ENCODE results near the gene ATP2C1. TPM values are rescaled to one million over a fixed set of nuclear protein-coding genes. Genes with fewer than 3 reads are reported as not detected.

Gene ATP2C1
- total RNA-seq, 4 donors from 2014 or later, result 32.1 to 52.3 (median 35.0) TPM

- intact Hi-C loops (cut with DNase I), result no loop called here
Measured at GRCh38 chr3:131007256-131007655, 113.4 kb downstream of the ATP2C1 start.

GRCh38 chr3:131007782-131008181, 113.9 kb downstream of the ATP2C1 start:
- DNase-seq (ENCODE audit: extremely low spot score), result no peak
- Histone ChIP-seq H3K36me3 (peaks cover 12 to 72% (median 41%) of the 10 kb centered on the region in 4 donors), H3K4me1 (peaks cover 0 to 3% (median under 1%) of the 10 kb centered on the region in 4 donors), H3K27ac (replicated peaks in 1 of 4) (no peak overlapping the region), H3K4me3 (no peak overlapping the region), H3K27me3 (no peaks in the 10 kb centered on the region), H3K9me3 (no peaks in the 10 kb centered on the region)
- WGBS, result 99% methylated on average over 2 of the region's 2 CpGs
- TF ChIP-seq POLR2AphosphoS5 (IDR thresholded peaks at IDR 0.05) (no peak), CTCF (IDR thresholded peaks at IDR 0.05) (no peak), POLR2A (IDR thresholded peaks at IDR 0.05; ENCODE audit: low read depth) (no peak), EP300 (IDR thresholded peaks at IDR 0.05) (no peak)
- intact Hi-C loops (cut with DNase I), result no loop called here

More at GRCh38 chr3:131007256-131007655, 113.4 kb downstream of the ATP2C1 start:
- H3K4me1 ChIP-seq, result no peaks in the 10 kb centered on the region
- no peak overlapping the region for H3K27ac ChIP-seq (replicated peaks in 1 of 4)
- H3K36me3 ChIP-seq, result peaks cover 11 to 69% (median 41%) of the 10 kb centered on the region in 4 donors
- no peaks in the 10 kb centered on the region for H3K9me3 ChIP-seq
- H3K27me3 ChIP-seq, result no peaks in the 10 kb centered on the region
- H3K4me3 ChIP-seq, result no peak overlapping the region
- WGBS, result 97% methylated on average over 2 of the region's 2 CpGs
- DNase-seq (ENCODE audit: extremely low spot score), result no peak
- TF ChIP-seq POLR2AphosphoS5 (IDR thresholded peaks at IDR 0.05) (no peak), POLR2A (IDR thresholded peaks at IDR 0.05; ENCODE audit: low read depth) (no peak), EP300 (IDR thresholded peaks at IDR 0.05) (no peak), CTCF (IDR thresholded peaks at IDR 0.05) (no peak)

- Histone ChIP-seq H3K27me3 (no peaks in the 10 kb centered on the region), H3K27ac (replicated peaks in 1 of 4) (no peak overlapping the region), H3K4me1 (peaks cover 0 to 6% (median 4%) of the 10 kb centered on the region in 4 donors), H3K9me3 (no peaks in the 10 kb centered on the region), H3K36me3 (peaks cover 12 to 73% (median 43%) of the 10 kb centered on the region in 4 donors), H3K4me3 (no peak overlapping the region)
- intact Hi-C loops (cut with DNase I), result no loop called here
- TF ChIP-seq POLR2A (IDR thresholded peaks at IDR 0.05; ENCODE audit: low read depth) (no peak), CTCF (IDR thresholded peaks at IDR 0.05) (no peak), POLR2AphosphoS5 (IDR thresholded peaks at IDR 0.05) (no peak), EP300 (IDR thresholded peaks at IDR 0.05) (no peak)
- no peak for DNase-seq (ENCODE audit: extremely low spot score)
- WGBS, result 100% methylated on average over 1 of the region's 1 CpG
Measured at GRCh38 chr3:131008326-131008725, 114.4 kb downstream of the ATP2C1 start.

- H3K9me3 ChIP-seq, result no peaks in the 10 kb centered on the region
- peaks cover 0 to 6% (median 5%) of the 10 kb centered on the region in 4 donors for H3K4me1 ChIP-seq
- WGBS, result 100% methylated on average over 1 of the region's 1 CpG
- peaks cover 22 to 75% (median 49%) of the 10 kb centered on the region in 4 donors for H3K36me3 ChIP-seq
- H3K27me3 ChIP-seq, result no peaks in the 10 kb centered on the region
- no peak overlapping the region for H3K4me3 ChIP-seq
- TF ChIP-seq POLR2A (IDR thresholded peaks at IDR 0.05; ENCODE audit: low read depth) (no peak), EP300 (IDR thresholded peaks at IDR 0.05) (no peak), POLR2AphosphoS5 (IDR thresholded peaks at IDR 0.05) (no peak), CTCF (IDR thresholded peaks at IDR 0.05) (no peak)
- DNase-seq (ENCODE audit: extremely low spot score), result no peak
- intact Hi-C loops (cut with DNase I), result no loop called here
- no peak overlapping the region for H3K27ac ChIP-seq (replicated peaks in 1 of 4)
Measured at GRCh38 chr3:131009698-131010097, 115.8 kb downstream of the ATP2C1 start.

GRCh38 chr3:131018970-131019369, 125.1 kb downstream of the ATP2C1 start:
- WGBS, result 91% methylated on average over 3 of the region's 3 CpGs
- H3K27ac ChIP-seq (replicated peaks in 1 of 4), result no peak overlapping the region
- H3K9me3 ChIP-seq, result no peaks in the 10 kb centered on the region
- no peak overlapping the region for H3K4me3 ChIP-seq
- intact Hi-C loops (cut with DNase I), result no loop called here
- TF ChIP-seq POLR2AphosphoS5 (IDR thresholded peaks at IDR 0.05), result no peak
- no peak for TF ChIP-seq POLR2A (IDR thresholded peaks at IDR 0.05; ENCODE audit: low read depth)
- TF ChIP-seq EP300 (IDR thresholded peaks at IDR 0.05), result no peak
- no peak for TF ChIP-seq CTCF (IDR thresholded peaks at IDR 0.05)
- DNase-seq (ENCODE audit: extremely low spot score), result no peak
- no peaks in the 10 kb centered on the region for H3K27me3 ChIP-seq
- peaks cover 8 to 41% (median 40%) of the 10 kb centered on the region in 4 donors for H3K4me1 ChIP-seq
- H3K36me3 ChIP-seq, result peaks cover 15 to 54% (median 36%) of the 10 kb centered on the region in 4 donors
